Lower lobe of right lung (tissue), 2 donors: Measurements from ENCODE around the gene RPUSD4. TPM values are rescaled to one million over a fixed set of nuclear protein-coding genes. Genes with fewer than 3 reads are reported as not detected.

Source experiments
- ATAC-seq, 2 donors: fragments of 200-7000 bp; cut with Tn5 transposase; one replicate each; pipeline ENCODE4 v1.9.1; 2020 to 2022; ENCODE audit warnings: mild to moderate bottlenecking in 2 of 2, moderate library complexity in 2 of 2
- DNase-seq: peaks from one replicate; pipeline ENCODE4 v3.0.0-alpha.2; 2020
- H3K27ac ChIP-seq: fragments of 200-600 bp; one replicate; pipeline ENCODE4 v1.8.0; 2022
- H3K27me3 ChIP-seq: fragments of 200-600 bp; one replicate; pipeline ENCODE4 v1.8.0; 2022; ENCODE audit warnings: low read depth
- H3K36me3 ChIP-seq: fragments of 200-600 bp; one replicate; pipeline ENCODE4 v1.8.0; 2022; ENCODE audit warnings: mild to moderate bottlenecking
- H3K4me1 ChIP-seq: fragments of 200-600 bp; one replicate; pipeline ENCODE4 v1.8.0; 2022
- H3K4me3 ChIP-seq: fragments of 200-600 bp; one replicate; pipeline ENCODE4 v1.8.0; 2022; ENCODE audit warnings: mild to moderate bottlenecking
- H3K9me3 ChIP-seq: fragments of 200-600 bp; one replicate; pipeline ENCODE4 v1.8.0; 2022
- CTCF ChIP-seq: fragments of 200-600 bp; IDR thresholded peaks from one replicate; pipeline ENCODE4 v1.8.0; 2022; ENCODE audit warnings: antibody characterized with exemption, mild to moderate bottlenecking
- intact Hi-C: fragments of 100-400 bp; cut with DNase I; formaldehyde crosslinking; loops from one replicate; pipeline ENCODE4 v1.11.0; 2022
- total RNA-seq: library from RNA; stranded (reverse); fragmentation: NEBNext Ultra II Directional; extraction: Animal tissue kit (Norgen Biotek cat#: 25700); gene quantifications from one replicate; pipeline ENCODE4 v1.2.1, GENCODE V29; 2021
- donor health status: DM: no; HTN: yes; CAD: no; lungs with severe emphysema.

The RPUSD4 gene
- total RNA-seq, 1 donor from 2014 or later = 25.8 TPM

- H3K27ac ChIP-seq = no peak overlapping the region
- DNase-seq (no peak), ATAC-seq (no peak)
- H3K9me3 ChIP-seq = no peaks in the 10 kb centered on the region
- no peak overlapping the region for H3K4me3 ChIP-seq
- intact Hi-C loops = no loop called here
- no peak for TF ChIP-seq CTCF
- H3K27me3 ChIP-seq = no peaks in the 10 kb centered on the region
- H3K4me1 ChIP-seq = no peaks in the 10 kb centered on the region
- H3K36me3 ChIP-seq = no peaks in the 10 kb centered on the region
Observed at GRCh38 chr11:126176853-126177470, 34.5 kb downstream of the RPUSD4 start.

GRCh38 chr11:126175393-126175792 lies 36.1 kb downstream of the RPUSD4 start:
- H3K27me3 ChIP-seq = no peaks in the 10 kb centered on the region
- DNase-seq (no peak), ATAC-seq (peak; percentile 27 to 28)
- no peaks in the 10 kb centered on the region for H3K36me3 ChIP-seq
- no peak overlapping the region for H3K27ac ChIP-seq
- no peak for TF ChIP-seq CTCF
- intact Hi-C loops = no loop called here
- H3K4me3 ChIP-seq = no peak overlapping the region
- no peaks in the 10 kb centered on the region for H3K9me3 ChIP-seq
- no peaks in the 10 kb centered on the region for H3K4me1 ChIP-seq

- Histone ChIP-seq H3K4me3 (no peak overlapping the region), H3K9me3 (no peaks in the 10 kb centered on the region), H3K27me3 (no peaks in the 10 kb centered on the region), H3K27ac (no peak overlapping the region), H3K36me3 (no peaks in the 10 kb centered on the region), H3K4me1 (no peaks in the 10 kb centered on the region)
- no peak for ATAC-seq
- intact Hi-C loops = no loop called here
- peak; percentile 19 for DNase-seq
- no peak for TF ChIP-seq CTCF
Observed at GRCh38 chr11:126174816-126175215, 36.6 kb downstream of the RPUSD4 start.

- no peak overlapping the region for H3K4me3 ChIP-seq
- H3K27me3 ChIP-seq = no peaks in the 10 kb centered on the region
- no peak overlapping the region for H3K27ac ChIP-seq
- H3K9me3 ChIP-seq = no peaks in the 10 kb centered on the region
- H3K36me3 ChIP-seq = no peaks in the 10 kb centered on the region
- intact Hi-C loops = no loop called here
- DNase-seq = no peak
- no peak for TF ChIP-seq CTCF
- ATAC-seq = no peak
- no peaks in the 10 kb centered on the region for H3K4me1 ChIP-seq
Observed at GRCh38 chr11:126173257-126173656, 38.2 kb downstream of the RPUSD4 start.

GRCh38 chr11:126172596-126173038 lies 38.8 kb downstream of the RPUSD4 start:
- DNase-seq = peak; percentile 18

More at GRCh38 chr11:126172596-126173038, 38.8 kb downstream of the RPUSD4 start:
- Histone ChIP-seq H3K27me3 (no peaks in the 10 kb centered on the region), H3K27ac (no peak overlapping the region), H3K36me3 (no peaks in the 10 kb centered on the region), H3K9me3 (no peaks in the 10 kb centered on the region), H3K4me1 (no peaks in the 10 kb centered on the region), H3K4me3 (no peak overlapping the region)
- intact Hi-C loops = no loop called here
- ATAC-seq = no peak
- no peak for TF ChIP-seq CTCF
